ENCODE data around the gene RPUSD3.

DNA sequence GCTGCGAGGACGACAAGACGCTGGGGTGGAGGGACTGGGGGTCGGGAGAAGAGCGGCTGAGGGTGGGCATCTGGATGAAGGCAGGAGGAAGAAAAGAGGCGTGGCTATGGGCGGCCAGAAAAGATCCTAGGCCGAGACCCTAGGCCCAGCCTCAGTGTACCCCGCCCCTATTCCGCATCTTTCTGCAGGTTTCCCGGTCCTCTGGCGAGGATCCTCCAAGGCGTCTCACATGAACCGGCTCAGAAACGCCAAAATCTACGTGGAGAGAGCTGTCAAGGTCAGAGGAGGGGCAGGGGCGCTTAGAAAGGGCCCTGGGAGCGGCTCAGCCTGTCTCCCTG lies 33.4 kb downstream of the RPUSD3 start:
- TF ChIP-seq, protein P1, sequence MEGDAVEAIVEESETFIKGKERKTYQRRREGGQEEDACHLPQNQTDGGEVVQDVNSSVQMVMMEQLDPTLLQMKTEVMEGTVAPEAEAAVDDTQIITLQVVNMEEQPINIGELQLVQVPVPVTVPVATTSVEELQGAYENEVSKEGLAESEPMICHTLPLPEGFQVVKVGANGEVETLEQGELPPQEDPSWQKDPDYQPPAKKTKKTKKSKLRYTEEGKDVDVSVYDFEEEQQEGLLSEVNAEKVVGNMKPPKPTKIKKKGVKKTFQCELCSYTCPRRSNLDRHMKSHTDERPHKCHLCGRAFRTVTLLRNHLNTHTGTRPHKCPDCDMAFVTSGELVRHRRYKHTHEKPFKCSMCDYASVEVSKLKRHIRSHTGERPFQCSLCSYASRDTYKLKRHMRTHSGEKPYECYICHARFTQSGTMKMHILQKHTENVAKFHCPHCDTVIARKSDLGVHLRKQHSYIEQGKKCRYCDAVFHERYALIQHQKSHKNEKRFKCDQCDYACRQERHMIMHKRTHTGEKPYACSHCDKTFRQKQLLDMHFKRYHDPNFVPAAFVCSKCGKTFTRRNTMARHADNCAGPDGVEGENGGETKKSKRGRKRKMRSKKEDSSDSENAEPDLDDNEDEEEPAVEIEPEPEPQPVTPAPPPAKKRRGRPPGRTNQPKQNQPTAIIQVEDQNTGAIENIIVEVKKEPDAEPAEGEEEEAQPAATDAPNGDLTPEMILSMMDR (IDR thresholded peaks at IDR 0.05), result no peak
- no peak for TF ChIP-seq POLR2A (IDR thresholded peaks at IDR 0.05)

Measured in lower leg skin (tissue), 3 donors.